HG03103 (cell line): ENCODE data around the gene ZNF708.
"Not testable (repeated sequence)": the region's sequence is repeated elsewhere in the genome, so short reads cannot be mapped to it uniquely, and the experiment has no call there.

ENCODE experiments used
- ATAC-seq: cut with Tn5 transposase; IDR thresholded peaks from one replicate; pipeline ENCODE4 v1.9.1; 2021; ENCODE audit warnings: low read depth; ENCODE audit not compliant: unreplicated experiment

The ZNF708 gene

DNA sequence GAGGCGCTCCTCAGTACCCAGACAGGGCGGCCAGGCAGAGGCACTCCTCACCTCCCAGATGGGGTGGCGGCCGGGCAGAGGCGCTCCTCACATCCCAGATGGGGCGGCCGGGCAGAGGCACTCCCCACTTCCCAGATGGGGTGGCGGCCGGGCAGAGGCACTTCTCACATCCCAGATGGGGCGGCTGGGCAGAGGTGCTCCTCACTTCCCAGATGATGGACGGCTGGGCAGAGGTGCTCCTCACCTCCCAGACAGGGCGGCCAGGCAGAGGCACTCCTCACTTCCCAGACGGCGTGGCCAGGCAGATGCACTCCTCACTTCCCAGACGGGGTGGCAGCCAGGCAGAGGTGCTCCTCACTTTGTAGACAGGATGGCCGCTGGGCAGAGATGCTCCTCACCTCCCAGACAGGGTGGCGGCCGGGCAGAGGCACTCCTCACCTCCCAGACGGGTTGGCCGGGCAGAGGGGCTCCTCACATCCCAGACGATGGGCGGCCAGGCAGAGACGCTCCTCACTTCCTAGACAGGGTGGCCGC lies 68.3 kb downstream of the ZNF708 start:
- ATAC-seq, result not testable (repeated sequence)

DNA sequence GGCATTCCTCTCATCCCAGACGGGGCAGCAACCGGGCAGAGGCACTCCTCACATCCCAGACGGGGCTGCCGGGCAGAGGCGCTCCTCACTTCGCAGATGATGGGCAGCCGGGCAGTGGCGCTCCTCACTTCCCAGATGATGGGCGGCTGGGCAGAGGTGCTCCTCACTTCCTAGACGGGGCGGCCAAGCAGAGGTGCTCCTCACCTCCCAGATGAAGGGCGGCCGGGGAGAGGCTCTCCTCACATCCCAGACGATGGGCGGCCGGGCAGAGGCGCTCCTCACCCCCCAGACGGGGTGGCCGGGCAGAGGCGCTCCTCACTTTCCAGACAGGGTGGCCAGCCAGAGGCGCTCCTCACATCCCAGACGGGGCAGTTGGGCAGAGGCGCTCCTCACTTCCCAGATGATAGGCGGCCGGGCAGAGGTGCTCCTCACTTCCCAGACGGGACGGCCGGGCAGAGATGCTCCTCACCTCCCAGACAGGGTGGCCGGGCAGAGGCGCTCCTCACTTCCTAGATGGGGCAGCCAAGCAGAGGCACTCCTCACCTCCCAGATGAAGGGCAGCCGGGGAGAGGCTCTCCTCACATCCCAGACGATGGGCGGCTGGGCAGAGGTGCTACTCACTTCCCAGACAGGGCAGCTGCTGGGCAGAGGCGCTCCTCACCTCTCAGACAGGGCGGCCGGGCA lies 68.9 kb downstream of the ZNF708 start:
- ATAC-seq, result no peak

DNA sequence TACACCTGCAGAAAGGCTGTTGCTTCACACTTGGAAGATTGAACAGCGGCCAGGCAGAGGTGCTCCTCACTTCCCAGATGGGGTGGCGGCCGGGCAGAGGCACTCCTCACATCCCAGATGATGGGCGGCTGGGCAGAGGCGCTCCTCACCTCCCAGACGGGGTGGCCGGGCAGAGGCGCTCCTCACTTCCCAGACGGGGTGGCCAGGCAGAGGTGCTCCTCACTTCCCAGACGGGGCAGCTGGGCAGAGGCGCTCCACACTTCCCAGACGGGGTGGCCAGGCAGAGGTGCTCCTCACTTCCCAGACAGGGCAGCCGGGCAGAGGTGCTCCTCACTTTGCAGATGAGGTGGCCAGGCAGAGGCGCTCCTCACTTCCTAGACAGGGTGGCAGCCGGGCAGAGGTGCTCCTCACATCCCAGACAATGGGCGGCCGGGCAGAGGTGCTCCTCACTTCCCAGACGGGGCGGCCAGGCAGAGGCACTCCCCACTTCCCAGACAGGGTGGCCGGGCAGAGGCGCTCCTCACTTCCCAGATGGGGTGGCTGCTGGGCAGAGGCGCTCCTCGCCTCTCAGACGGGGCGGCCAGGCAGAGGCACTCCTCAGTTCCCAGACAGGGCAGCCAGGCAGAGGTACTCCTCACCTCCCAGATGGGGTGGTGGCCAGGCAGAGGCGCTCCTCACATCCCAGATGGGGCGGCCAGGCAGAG lies 69.6 kb downstream of the ZNF708 start:
- ATAC-seq, result not testable (repeated sequence)

DNA sequence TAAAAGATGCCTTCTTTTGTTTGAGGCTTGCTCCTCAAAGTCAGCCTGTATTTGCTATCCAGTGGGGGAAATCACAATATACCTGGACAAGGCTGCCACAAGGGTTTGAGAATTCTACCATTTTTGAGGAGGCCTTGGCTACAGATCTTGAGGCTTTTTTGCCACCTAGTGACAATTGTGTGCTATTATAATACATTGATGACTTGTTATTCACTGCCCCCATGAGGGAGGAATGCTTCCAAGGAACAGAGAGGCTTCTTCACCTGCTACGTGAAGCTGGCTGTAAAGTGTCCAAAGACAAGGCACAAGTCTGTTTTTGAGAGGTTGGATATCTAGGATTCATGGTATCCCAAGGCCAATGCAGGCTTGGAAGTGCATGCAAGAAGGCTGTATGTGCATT lies 72.5 kb downstream of the ZNF708 start:
- ATAC-seq, result no peak
